Peyer's patch (tissue), 4 donors: Measurements from ENCODE around the gene LTBP1. TPM values are rescaled to one million over a fixed set of nuclear protein-coding genes. Genes with fewer than 3 reads are reported as not detected.

Experiments
- DNase-seq, 3 donors: peaks; one replicate each; pipeline ENCODE4 v3.0.0-alpha.2; 2017 to 2019
- H3K27ac ChIP-seq, 4 donors: fragments of 200-600 bp; sonication (generic); one replicate each; pipeline ENCODE4 v1.5.1; 2016 to 2019
- H3K27me3 ChIP-seq, 2 donors: fragments of 200-600 bp; sonication (generic); one replicate each; pipeline ENCODE4 v1.5.1; 2019
- H3K36me3 ChIP-seq, 3 donors: fragments of 200-600 bp; sonication (generic); one replicate each; pipeline ENCODE4 v1.5.1; 2016 to 2019
- H3K4me1 ChIP-seq, 4 donors: fragments of 200-600 bp; sonication (generic); one replicate each; pipeline ENCODE4 v1.5.1; 2016 to 2019
- H3K4me3 ChIP-seq, 4 donors: fragments of 200-600 bp; sonication (generic); 1 replicate in 3 of 4; 2 replicates in 1 of 4; pipeline ENCODE4 v1.5.1; 2016 to 2019; ENCODE audit warnings: mild to moderate bottlenecking in 1 of 4
- H3K9me3 ChIP-seq, 4 donors: fragments of 200-600 bp; sonication (generic); one replicate each; pipeline ENCODE4 v1.5.1; 2016 to 2019; ENCODE audit warnings: mild to moderate bottlenecking in 1 of 4
- CTCF ChIP-seq, 6 experiments: fragments of 450-650 bp in 4 of 6; fragments of 200-600 bp in 2 of 6; sonication (generic) in 1 of 6; IDR thresholded peaks; one replicate each; pipeline ENCODE4 v1.5.1; 2017 to 2019; ENCODE audit warnings: antibody characterized with exemption in 6 of 6, mild to moderate bottlenecking in 3 of 6, moderate library complexity in 1 of 6
- POLR2A ChIP-seq, 2 donors: fragments of 450-650 bp; IDR thresholded peaks; one replicate each; pipeline ENCODE4 v1.5.1; 2017; ENCODE audit warnings: antibody characterized with exemption in 2 of 2, mild to moderate bottlenecking in 2 of 2, moderate library complexity in 2 of 2
- total RNA-seq, 4 donors: library from RNA; depleted of rRNA; stranded (reverse); fragments of >200 nt; gene quantifications; one replicate each; pipeline ENCODE4 v1.1.0, GENCODE V29; 2016

LTBP1 gene
- total RNA-seq, 4 donors from 2014 or later, result 8.6 to 23.1 (median 13.1) TPM

- Histone ChIP-seq H3K27ac (no peak overlapping the region), H3K4me3 (no peak overlapping the region), H3K4me1 (no peaks in the 10 kb centered on the region), H3K36me3 (no peaks in the 10 kb centered on the region), H3K27me3 (no peaks in the 10 kb centered on the region), H3K9me3 (no peaks in the 10 kb centered on the region)
- TF ChIP-seq CTCF (IDR thresholded peaks at IDR 0.05) (no peak), POLR2A (IDR thresholded peaks at IDR 0.05) (no peak)
- no peak for DNase-seq
Observed at GRCh38 chr2:33021542-33022227, 74.9 kb downstream of the LTBP1 start.

- H3K27ac ChIP-seq, result peak overlapping the region in 1 of 4 donors; percentile 57
- no peak overlapping the region for H3K4me3 ChIP-seq
- DNase-seq, result no peak
- H3K9me3 ChIP-seq, result no peaks in the 10 kb centered on the region
- H3K27me3 ChIP-seq, result no peaks in the 10 kb centered on the region
- no peak for TF ChIP-seq CTCF (IDR thresholded peaks at IDR 0.05)
- no peak for TF ChIP-seq POLR2A (IDR thresholded peaks at IDR 0.05)
- H3K4me1 ChIP-seq, result no peaks in the 10 kb centered on the region
- H3K36me3 ChIP-seq, result no peaks in the 10 kb centered on the region
Observed at GRCh38 chr2:33022395-33022985, 75.7 kb downstream of the LTBP1 start.

GRCh38 chr2:33022989-33023727 is 76.4 kb downstream of the LTBP1 start:
- H3K27me3 ChIP-seq, result no peaks in the 10 kb centered on the region
- TF ChIP-seq POLR2A (IDR thresholded peaks at IDR 0.05), result no peak
- TF ChIP-seq CTCF (IDR thresholded peaks at IDR 0.05), result no peak
- no peak overlapping the region for H3K4me3 ChIP-seq
- no peak for DNase-seq
- no peaks in the 10 kb centered on the region for H3K36me3 ChIP-seq
- H3K27ac ChIP-seq, result peak overlapping the region in 1 of 4 donors; percentile 57
- no peaks in the 10 kb centered on the region for H3K9me3 ChIP-seq
- no peaks in the 10 kb centered on the region for H3K4me1 ChIP-seq

- no peak overlapping the region for H3K4me3 ChIP-seq
- no peaks in the 10 kb centered on the region for H3K4me1 ChIP-seq
- TF ChIP-seq POLR2A (IDR thresholded peaks at IDR 0.05), result no peak
- TF ChIP-seq CTCF (IDR thresholded peaks at IDR 0.05), result no peak
- DNase-seq, result no peak
- H3K27ac ChIP-seq, result peak overlapping the region in 1 of 4 donors; percentile 57
- H3K9me3 ChIP-seq, result no peaks in the 10 kb centered on the region
- H3K36me3 ChIP-seq, result no peaks in the 10 kb centered on the region
- H3K27me3 ChIP-seq, result no peaks in the 10 kb centered on the region
Observed at GRCh38 chr2:33023728-33024500, 77.2 kb downstream of the LTBP1 start.

- no peak for TF ChIP-seq POLR2A (IDR thresholded peaks at IDR 0.05)
- Histone ChIP-seq H3K27me3 (no peaks in the 10 kb centered on the region), H3K36me3 (no peaks in the 10 kb centered on the region), H3K4me1 (no peaks in the 10 kb centered on the region), H3K9me3 (no peaks in the 10 kb centered on the region), H3K27ac (peak overlapping the region in 1 of 4 donors; percentile 26), H3K4me3 (no peak overlapping the region)
- no peak for DNase-seq
Observed at GRCh38 chr2:33024758-33025157, 78.0 kb downstream of the LTBP1 start.
